HG03159 (cell line): ENCODE results near the gene RPL3.

Experiments used
- ATAC-seq: cut with Tn5 transposase; IDR thresholded peaks from one replicate; pipeline ENCODE4 v1.9.1; 2021; ENCODE audit warnings: mild to moderate bottlenecking, moderate library complexity; ENCODE audit not compliant: unreplicated experiment

RPL3 gene

DNA sequence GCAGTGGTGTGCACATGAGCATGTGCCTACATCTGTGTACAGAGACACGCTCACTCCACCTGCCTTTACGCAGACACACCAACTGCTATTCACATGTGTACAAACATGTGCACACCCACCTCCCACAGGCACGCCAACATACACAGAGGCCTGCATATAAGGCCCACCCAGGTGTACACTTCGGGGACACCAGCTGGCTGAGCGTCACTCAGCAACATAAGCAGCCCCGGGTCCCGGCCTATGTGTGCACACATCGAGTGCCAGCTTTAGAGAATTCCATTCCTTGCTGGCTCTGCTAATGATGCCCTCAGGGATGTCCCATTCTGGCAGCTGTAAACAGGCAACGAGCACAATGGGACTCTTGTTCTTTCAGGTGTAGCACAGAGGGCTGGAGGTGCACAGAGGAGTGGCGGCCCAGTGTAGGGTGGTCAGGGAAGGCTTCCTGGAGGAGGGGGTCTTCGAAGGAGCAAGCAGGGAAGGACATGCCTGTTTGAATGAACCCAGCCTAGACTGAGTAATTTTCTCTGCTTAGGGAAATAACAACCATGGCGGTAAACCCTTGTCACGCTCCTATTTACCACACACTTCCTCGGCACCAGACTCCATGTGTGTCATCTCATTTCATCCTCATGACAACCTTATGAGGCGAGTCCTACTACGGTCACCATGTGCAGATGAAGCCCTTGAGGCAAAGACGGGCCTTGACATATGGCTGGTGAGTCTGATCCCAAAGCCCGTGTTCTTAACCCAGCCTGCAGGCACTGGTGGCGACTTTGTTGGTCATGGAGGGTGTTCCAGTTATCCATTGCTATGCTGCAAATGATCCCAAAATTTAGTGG lies 35.1 kb downstream of the RPL3 start:
- no peak for ATAC-seq

DNA sequence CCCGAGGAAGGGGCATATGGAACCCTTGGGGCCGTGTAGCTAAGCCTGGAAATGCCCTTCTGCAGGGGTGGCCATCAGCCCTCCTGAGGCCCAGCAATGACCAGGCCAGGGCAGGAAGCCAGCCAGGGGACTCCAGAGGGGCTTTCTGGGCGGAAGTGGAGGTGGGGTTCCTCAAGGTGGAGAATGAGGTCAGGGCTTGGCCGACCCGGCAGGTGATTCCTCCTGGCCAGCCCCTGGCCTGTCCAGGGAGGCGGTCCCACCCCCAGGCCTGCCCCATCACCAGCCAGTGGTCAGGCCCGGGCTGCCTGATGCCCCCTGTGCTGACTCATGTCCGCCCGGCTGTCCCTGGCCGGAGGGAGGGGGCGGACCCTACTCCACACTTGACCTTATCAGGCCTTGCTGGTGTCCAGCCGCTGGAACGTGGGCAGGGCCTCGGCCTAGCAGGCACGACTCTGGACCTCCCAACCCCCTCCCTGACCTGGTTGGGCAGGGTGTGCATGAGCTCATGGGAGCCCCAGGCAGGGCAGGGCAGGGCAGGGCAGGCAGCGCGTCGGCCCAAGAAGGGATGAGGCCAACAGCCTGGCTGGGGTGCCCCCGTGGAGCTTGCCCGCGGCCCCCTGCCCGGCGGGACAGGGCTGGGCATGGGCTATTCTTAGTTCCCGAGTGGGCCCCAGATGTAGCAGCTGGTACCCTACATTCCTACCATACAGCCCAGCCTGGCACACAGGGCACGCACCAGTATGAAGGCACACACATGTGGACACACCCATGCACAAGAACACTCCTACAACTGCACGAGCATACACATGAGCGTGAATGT lies 35.9 kb downstream of the RPL3 start:
- no peak for ATAC-seq

DNA sequence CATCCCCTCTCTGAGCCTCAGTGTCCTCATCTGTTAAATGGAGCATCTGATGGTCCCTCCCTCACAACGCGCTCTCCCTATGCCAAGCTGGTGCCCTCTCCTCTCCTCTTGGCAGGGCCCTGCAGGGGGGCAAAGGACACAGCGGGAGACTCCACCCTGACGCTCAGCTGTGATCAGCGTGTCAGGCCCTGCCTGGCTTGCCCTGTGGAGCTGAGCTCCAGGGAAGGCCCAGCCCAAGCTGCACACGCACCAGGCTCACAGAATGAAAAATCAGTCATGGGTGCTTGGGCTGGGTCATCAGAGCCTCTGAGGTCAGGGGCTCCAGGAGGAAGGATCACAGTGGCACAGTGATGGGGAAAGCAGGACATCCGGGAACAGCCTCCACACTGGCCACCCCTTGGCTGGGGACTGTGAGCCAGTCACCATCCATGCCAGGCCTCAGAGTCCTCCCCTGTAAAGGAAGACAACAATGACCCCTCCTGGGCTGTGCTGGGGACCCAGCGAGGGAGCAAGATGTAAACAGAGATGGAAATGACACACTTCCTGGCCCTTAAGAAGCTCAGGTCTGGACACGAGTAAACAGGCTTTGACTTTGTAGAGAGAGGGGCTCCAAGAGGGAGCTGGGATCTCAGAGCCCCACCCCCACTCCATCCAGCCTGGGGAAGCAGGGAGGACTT lies 36.6 kb downstream of the RPL3 start:
- ATAC-seq, result no peak

DNA sequence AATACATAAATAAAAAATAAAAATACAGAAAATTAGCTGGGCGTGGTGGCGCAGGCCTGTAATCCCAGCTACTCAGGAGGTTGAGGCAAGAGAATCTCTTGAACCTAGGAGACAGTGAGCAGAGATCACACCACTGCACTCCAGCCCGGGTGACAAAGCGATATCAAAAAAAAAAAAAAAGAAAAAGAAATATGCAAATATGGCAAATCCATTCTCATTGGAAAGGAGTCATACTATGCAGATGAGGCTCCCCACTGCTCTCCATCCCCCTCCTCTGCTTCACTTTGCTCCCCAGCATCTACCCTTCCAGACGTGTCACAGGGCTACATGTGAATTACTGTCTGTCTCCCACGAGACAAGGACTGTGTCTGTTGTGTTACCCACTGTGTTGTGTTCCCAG lies 38.3 kb downstream of the RPL3 start:
- no peak for ATAC-seq

DNA sequence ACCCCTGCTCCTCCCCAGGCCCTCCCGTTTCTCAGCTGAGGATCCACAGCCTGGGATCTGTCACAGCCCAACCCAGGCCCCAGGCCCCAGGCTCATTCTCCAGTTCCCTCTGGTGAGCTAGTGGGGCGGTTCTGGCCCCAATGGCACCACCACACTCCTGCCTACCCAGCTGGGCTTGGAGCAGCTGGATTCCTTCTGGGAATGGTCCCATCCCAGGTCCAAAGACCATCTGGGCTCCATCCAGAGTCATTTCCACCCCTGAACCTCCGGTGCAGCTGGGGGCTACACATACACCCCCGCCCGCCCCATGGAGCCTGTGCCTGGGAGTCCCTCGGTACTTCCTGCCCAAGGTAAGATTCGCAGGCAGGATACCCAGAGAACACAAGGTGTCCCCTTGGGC lies 39.2 kb downstream of the RPL3 start:
- no peak for ATAC-seq

DNA sequence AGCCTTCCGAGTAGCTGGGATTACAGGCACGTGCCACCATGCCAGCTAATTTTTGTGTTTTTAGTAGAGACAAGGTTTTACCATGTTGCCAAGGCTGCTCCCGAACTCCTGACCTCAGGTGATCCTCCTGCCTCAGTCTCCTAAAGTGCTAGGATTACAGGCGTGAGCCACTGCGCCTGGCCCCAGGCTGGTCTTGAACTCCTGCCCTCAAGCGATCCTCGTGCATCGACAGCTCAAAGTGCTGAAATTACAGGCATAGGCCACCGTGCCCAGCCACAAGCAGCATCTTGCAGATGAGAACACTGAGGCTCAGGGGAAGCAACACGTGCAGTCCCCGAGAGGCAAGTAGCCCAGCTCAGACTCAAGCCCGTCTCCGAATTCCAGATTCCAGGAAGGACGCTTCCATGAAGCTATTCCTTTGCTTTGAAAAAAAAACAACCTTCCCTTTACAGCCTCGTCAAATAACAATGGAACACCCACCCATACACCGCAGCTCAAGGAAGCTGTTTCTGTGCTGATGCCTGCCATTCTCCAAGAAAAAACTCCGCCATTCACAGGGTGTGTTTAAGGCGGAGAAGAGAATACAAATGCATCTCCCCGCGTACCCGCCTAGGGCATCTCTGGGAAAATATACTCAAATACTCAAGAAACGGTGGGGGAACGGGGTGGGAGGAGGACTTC lies 40.1 kb downstream of the RPL3 start:
- no peak for ATAC-seq

DNA sequence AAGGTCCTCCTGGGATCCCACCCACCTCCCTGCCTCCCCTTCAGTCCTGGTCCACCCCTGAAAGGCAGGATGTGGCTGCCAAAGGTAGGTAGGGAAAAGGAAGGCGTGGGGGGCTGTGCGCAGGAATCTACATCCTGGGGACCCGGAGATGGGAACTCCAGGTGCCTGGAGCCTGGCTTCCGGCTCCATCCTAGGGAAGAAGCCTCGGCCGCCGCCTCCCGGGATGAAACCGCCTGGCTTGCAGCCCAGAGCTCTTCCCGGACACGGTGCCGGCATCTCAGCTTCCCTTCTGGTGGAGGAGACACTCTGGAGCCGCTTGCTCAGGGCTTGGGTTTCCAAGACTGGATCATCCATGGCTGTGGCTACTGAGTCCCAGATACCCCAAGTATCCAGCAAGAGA lies 41.4 kb downstream of the RPL3 start:
- no peak for ATAC-seq

DNA sequence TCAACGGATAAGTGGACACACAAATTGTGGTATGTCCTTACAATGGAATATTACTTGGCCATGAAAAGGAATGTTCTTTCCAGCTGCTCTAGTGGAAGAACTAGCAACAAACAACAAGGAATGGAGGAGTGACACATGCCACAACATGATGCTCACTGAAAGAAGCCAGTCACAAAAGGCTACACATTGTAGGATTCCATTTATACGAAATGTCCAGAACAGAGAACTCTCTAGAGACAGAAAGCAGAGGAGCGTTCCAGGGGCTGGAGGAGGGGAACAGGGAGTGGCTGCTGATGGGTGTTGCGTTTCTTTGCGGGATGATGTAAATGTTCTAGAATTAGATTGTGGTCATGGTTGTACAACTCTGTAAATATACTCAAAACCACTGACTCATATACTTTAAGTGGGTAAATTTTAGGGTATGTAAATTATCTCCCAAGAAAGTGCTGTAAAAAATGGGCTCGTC lies 42.2 kb downstream of the RPL3 start:
- ATAC-seq, result no peak

DNA sequence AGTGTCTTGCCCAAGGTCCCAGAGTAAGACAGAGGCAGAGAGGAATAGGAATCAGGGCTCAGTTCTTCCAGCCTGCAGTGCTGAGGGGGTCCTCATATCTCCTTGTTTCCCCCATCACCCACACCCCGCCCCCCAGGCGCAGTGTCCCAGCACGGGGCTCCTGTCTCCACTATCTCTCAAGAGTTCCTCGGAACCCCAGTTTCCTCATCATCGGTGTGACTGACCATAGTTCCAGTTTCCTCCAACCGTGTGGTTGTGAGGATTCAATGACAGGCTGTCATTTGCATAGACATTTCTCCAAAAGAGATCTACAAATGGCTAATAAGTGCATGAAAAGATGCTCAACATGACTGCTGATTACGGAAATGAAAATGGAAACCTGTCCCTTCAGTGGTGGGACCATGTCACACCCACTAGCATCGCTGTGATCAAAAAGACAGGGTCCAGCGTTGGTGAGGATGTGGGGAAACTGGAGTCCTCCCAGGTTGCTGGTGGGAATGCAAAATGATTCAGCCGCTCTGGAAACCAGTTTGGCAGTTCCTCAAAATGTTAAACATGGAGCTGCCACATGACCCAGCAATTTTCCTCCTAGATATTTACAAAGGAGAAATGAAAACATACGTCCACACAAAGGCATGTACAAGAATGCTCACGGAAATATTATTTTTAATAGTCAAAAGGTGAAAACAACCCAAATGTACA lies 42.8 kb downstream of the RPL3 start:
- no peak for ATAC-seq

DNA sequence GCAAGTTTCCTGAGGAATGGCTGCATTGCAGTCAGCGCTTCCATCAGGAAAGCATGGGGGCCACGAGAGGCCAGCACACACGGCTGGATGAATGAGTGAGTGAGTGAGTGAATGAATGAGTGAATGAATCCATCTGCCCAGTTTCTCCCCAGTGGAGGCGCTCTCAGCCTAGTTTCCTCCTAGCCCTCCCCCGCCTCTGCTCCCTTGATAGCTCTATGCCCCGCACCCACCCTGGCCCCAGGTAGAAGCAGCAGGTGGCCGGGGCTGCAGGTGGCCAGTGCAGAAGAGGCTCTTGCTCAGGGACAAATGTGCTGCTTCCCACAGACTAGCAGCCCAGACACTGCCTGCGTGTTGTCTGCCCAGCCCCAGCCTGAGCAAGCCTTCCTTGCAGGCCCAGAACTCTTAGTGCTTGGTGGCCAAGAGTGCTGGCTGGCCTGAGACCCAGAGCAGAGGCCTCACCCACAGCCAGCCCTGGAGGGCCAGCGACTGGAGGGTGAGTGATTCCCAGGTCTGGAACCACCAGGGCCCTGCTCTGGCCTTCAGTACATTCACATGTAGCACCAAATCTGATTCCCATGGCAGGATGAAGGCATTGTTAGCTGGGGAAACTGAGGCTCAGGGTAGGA lies 43.5 kb downstream of the RPL3 start:
- ATAC-seq, result no peak

DNA sequence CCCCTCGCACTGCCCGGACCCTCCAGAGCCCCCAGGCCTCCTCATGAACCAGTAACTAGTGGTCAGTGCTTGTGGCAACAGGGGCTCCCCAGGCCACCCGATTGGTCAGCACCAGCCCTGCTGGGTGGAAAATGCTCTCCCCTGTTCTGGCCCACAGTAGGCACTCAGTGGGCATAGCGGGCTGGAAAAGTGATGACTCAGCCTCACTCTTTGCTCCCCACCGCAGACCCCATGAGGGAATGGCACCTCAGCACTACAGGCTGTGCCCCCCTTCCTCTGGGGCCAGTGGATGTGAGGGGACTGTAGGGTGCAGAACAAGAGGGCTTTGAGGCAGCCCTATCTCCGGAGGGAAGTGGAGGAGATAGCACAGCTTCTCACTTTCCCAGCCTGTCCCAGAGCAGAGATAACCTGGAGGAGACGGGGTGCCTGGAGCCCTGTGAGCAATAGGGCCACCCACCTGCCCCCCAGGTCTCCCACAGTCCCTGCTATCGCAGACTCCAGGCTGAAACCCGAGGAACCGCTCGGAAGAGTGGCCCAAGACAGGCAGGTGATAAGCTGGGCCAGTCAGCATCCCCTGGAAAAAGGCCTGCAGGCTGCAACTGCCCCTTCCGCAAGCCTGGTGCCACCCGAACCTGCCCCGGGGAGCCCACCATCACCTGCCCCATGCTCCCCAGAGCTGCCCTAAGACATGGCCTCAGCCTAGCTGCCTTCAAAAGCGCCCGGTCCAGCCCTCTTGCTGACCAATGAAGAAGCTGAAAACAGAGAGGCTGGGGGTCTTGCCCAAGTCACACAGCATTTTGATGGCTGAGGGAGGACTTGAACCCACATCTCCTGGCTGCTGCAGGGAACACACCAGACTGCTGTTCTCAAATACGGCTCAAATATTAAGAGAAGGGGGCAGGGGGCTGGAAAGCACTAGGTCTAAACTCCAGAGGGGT lies 45.2 kb downstream of the RPL3 start:
- no peak for ATAC-seq

DNA sequence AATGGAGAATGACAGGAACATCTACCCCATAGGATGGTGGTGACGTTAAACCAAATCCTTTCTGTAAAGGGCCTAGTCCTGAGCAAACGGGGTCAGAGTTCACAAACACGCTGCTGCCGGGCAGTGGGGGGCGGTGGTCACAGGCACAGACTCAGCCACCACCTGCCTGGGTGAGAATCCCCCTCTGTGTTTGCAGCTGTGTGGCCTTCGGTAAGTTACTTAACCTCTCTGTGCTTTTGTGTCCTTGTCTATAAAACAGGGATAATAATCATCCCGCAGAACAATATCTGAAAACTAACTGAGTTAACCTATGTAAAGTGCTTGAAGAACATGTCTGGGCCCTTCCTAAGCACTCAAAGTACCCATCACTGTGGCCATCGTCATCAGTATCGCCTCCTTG lies 48.6 kb downstream of the RPL3 start:
- ATAC-seq, result no peak

DNA sequence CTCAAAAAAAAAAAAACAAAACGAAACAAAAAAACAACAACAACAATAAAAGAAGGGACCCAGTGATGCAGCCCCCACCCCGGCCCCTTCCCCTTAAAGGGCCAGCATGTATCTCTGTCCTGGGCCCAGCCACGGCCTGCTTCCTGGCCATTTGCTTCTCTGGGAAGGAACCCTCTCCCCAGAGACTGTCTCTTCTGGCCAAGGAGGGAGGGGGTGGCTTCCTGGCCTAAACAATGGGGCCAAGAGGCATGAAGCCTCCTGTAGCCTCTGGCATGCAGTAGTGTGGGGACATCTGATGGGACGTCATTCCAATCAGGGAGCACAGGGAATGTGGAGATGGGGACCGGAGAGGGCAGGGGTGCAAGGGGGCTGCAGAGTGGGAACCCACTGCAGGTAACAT lies 49.1 kb downstream of the RPL3 start:
- ATAC-seq, result no peak

DNA sequence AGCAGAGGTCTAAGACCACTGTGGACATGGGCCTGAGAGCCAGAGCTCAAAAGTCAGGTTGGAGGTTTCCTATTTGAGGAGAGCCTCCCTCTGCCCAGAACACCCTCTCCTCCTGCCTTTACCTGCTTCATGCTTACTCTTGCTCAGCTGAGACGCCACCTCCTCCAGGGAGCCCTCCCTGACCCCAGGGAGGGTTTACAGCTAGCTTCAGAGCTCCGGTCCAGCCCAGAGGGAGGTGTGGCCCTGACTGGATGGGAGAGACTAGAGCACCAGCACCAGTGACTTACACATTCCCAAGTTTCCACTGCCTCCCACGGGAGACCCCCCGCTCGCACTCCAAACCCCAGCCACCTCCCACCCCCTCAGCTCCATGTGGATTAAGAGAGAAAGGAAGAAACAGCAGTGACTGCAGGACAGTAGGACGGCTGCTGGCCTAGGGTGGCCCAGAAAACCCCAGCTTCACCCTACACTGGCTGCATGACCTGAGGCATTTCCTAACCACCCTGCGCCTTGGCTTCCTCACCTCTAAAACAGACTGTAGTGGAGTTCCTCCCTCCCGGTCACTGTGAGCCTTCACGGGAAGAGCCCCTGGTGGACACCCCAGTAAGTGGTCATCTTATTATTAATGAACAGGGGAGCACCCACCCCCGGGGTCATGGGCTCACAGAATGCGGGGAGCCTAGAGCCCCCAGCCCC lies 50.2 kb downstream of the RPL3 start:
- no peak for ATAC-seq

DNA sequence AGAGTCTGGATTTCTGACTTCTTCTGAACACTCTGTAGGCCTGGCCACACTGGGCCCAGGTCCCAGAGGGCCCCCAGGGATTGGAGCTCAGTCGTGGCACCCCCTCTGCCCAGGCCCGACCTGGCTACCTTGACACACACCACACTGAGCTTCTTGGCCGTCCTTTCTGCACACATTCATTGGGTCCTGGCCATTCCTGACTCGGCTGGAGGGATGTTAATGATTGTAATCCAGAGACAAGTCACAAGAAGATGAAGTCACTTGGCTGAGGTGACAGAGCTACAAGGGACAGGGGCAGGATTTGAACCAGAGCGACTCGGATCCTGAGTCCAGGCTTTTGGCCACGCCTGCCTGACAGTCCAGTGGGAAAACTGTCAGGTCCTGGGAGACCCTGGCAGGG lies 50.8 kb downstream of the RPL3 start:
- no peak for ATAC-seq

DNA sequence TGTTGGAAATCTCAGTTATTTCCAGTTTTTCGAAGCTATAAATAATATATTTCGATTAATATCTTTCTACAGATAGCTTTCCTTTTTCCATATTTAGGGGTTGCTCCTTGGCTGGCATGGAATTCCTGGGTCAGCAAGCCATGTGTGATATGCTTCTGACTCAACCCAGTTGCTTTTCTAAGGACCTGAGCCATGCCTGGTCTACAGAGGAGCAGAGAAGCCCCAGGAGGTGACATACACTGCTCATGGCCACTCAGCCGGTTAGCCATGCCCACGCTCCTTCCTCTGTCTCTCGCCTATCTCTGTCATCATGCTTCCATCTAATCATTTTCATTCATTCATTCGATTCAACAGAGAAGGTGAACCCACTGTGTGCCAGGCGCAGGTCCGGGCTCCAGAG lies 51.4 kb downstream of the RPL3 start:
- no peak for ATAC-seq

DNA sequence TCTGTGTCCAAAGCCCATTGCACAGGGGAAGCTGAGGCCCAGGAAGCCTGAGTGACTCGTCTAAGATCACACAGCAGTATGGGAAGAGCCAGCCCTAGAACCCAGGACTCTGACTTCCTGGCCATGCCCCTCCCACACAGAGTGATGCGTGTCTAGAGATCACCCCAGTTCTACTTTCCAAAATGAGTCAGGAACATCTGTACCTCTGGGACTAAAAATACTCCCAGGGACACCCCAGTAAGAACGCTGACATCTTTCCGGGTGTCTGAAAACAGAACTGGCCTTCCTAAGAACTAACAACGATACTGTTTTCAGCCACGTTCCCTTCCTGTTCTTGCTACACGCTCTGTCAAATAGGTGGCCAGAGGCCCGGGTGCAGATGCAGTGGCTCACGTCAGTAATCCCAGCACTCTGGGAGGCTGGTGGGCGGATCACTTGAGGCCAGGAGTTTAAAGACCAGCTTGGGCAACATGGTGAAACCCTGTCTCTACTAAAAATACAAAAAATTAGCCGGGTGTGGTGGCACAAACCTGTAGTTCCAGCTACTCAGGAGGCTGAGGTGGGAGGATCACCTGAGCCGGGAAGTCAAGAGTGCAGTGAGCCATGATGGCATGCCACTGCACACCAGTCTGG lies 52.9 kb downstream of the RPL3 start:
- peak; percentile 74 for ATAC-seq
